ENCODE results near the gene CNOT10.

Gene CNOT10

GRCh38 chr3:32815841-32816438 lies 131.0 kb downstream of the CNOT10 start:
- peaks cover 10% of the 10 kb centered on the region for H3K9me3 ChIP-seq (ENCODE audit: control insufficient read depth, low read length)
- no peak overlapping the region for H2BK12ac ChIP-seq (ENCODE audit: low read length in 2 of 2)
- peak overlapping the region in 1 of 2 experiments; percentile 31 for H3K4me3 ChIP-seq (ENCODE audit: insufficient read depth in 1 of 2, low read depth in 1 of 2, low read length in 2 of 2)
- H2BK15ac ChIP-seq (ENCODE audit: low read depth, poor library complexity, severe bottlenecking): no peak overlapping the region
- H3K18ac ChIP-seq (ENCODE audit: low read depth in 1 of 2, low read length in 2 of 2): no peak overlapping the region
- no peak overlapping the region for H2AK5ac ChIP-seq (ENCODE audit: low read length, severe bottlenecking)
- no peak overlapping the region for H2BK120ac ChIP-seq (ENCODE audit: low read depth, low read length)
- no peak overlapping the region for H3K4ac ChIP-seq (ENCODE audit: low read depth in 1 of 2, low read length in 2 of 2)
- H3K27me3 ChIP-seq (ENCODE audit: control insufficient read depth in 1 of 2, insufficient read depth in 1 of 2, low read length in 2 of 2): peaks cover 41 to 59% of the 10 kb centered on the region in 2 experiments
- peak overlapping the region; percentile 98 for H3K4me2 ChIP-seq (ENCODE audit: low read length, poor library complexity, severe bottlenecking)
- H2BK5ac ChIP-seq (ENCODE audit: low read depth, low read length, poor library complexity, severe bottlenecking): no peak overlapping the region
- H3K4me1 ChIP-seq (ENCODE audit: control insufficient read depth, insufficient read depth, low read depth, low read length): peaks cover 25% of the 10 kb centered on the region
- H3K23ac ChIP-seq (ENCODE audit: low read length in 2 of 2): no peak overlapping the region
- H4K8ac ChIP-seq (ENCODE audit: low read length): no peak overlapping the region
- no peak overlapping the region for H3K27ac ChIP-seq (ENCODE audit: low read length, poor library complexity, severe bottlenecking)
- no peak overlapping the region for H4K91ac ChIP-seq (ENCODE audit: low read length)
- H3K79me1 ChIP-seq (replicated peaks; ENCODE audit: low read length, poor library complexity, severe bottlenecking): no peaks in the 10 kb centered on the region
- no peak overlapping the region for H3K9ac ChIP-seq (ENCODE audit: low read length)
- peaks cover 0 to 10% of the 10 kb centered on the region in 2 experiments for H3K36me3 ChIP-seq (ENCODE audit: control insufficient read depth in 1 of 2, insufficient read depth in 2 of 2, low read depth in 1 of 2, low read length in 2 of 2)
- DNase-seq: no peak
- no peak overlapping the region for H2AFZ ChIP-seq (ENCODE audit: low read depth, low read length)
- no peak overlapping the region for H3K14ac ChIP-seq (ENCODE audit: low read length in 2 of 2)
- 8% methylated on average over 11 of the region's 21 CpGs for WGBS

- Histone ChIP-seq H4K8ac (ENCODE audit: low read length) (no peak overlapping the region), H3K9ac (ENCODE audit: low read length) (no peak overlapping the region), H2BK12ac (ENCODE audit: low read length in 2 of 2) (no peak overlapping the region), H2BK15ac (ENCODE audit: low read depth, poor library complexity, severe bottlenecking) (no peak overlapping the region), H3K23ac (ENCODE audit: low read length in 2 of 2) (no peak overlapping the region), H3K27me3 (ENCODE audit: control insufficient read depth in 1 of 2, insufficient read depth in 1 of 2, low read length in 2 of 2) (peaks cover 48 to 66% of the 10 kb centered on the region in 2 experiments), H2BK5ac (ENCODE audit: low read depth, low read length, poor library complexity, severe bottlenecking) (no peak overlapping the region), H3K79me1 (replicated peaks; ENCODE audit: low read length, poor library complexity, severe bottlenecking) (no peaks in the 10 kb centered on the region), H4K91ac (ENCODE audit: low read length) (no peak overlapping the region), H3K4me3 (ENCODE audit: insufficient read depth in 1 of 2, low read depth in 1 of 2, low read length in 2 of 2) (peak overlapping the region; percentile 62 to 68), H3K9me3 (ENCODE audit: control insufficient read depth, low read length) (peaks cover 10% of the 10 kb centered on the region), H2BK120ac (ENCODE audit: low read depth, low read length) (no peak overlapping the region), H3K14ac (ENCODE audit: low read length in 2 of 2) (no peak overlapping the region), H2AK5ac (ENCODE audit: low read length, severe bottlenecking) (no peak overlapping the region), H3K4me1 (ENCODE audit: control insufficient read depth, insufficient read depth, low read depth, low read length) (peaks cover 28% of the 10 kb centered on the region), H3K27ac (ENCODE audit: low read length, poor library complexity, severe bottlenecking) (no peak overlapping the region), H2AFZ (ENCODE audit: low read depth, low read length) (no peak overlapping the region), H3K36me3 (ENCODE audit: control insufficient read depth in 1 of 2, insufficient read depth in 2 of 2, low read depth in 1 of 2, low read length in 2 of 2) (peaks cover 0 to 10% of the 10 kb centered on the region in 2 experiments), H3K4ac (ENCODE audit: low read depth in 1 of 2, low read length in 2 of 2) (no peak overlapping the region), H3K18ac (ENCODE audit: low read depth in 1 of 2, low read length in 2 of 2) (no peak overlapping the region), H3K4me2 (ENCODE audit: low read length, poor library complexity, severe bottlenecking) (peak overlapping the region; percentile 98)
- peak; percentile 21 for DNase-seq
- under 1% methylated on average over 76 of the region's 85 CpGs for WGBS
Observed at GRCh38 chr3:32816439-32817256, 131.7 kb downstream of the CNOT10 start.

- Histone ChIP-seq H2BK120ac (ENCODE audit: low read depth, low read length) (no peak overlapping the region), H2AK5ac (ENCODE audit: low read length, severe bottlenecking) (no peak overlapping the region), H3K4me2 (ENCODE audit: low read length, poor library complexity, severe bottlenecking) (peak overlapping the region; percentile 98), H3K27ac (ENCODE audit: low read length, poor library complexity, severe bottlenecking) (no peak overlapping the region), H3K4me3 (ENCODE audit: insufficient read depth in 1 of 2, low read depth in 1 of 2, low read length in 2 of 2) (peak overlapping the region; percentile 62 to 68), H3K4ac (ENCODE audit: low read depth in 1 of 2, low read length in 2 of 2) (no peak overlapping the region), H2BK15ac (ENCODE audit: low read depth, poor library complexity, severe bottlenecking) (no peak overlapping the region), H4K8ac (ENCODE audit: low read length) (no peak overlapping the region), H3K9me3 (ENCODE audit: control insufficient read depth, low read length) (peaks cover 10% of the 10 kb centered on the region), H3K14ac (ENCODE audit: low read length in 2 of 2) (no peak overlapping the region), H3K79me1 (replicated peaks; ENCODE audit: low read length, poor library complexity, severe bottlenecking) (no peaks in the 10 kb centered on the region), H2AFZ (ENCODE audit: low read depth, low read length) (no peak overlapping the region), H3K4me1 (ENCODE audit: control insufficient read depth, insufficient read depth, low read depth, low read length) (peaks cover 31% of the 10 kb centered on the region), H2BK12ac (ENCODE audit: low read length in 2 of 2) (no peak overlapping the region), H3K23ac (ENCODE audit: low read length in 2 of 2) (no peak overlapping the region), H3K18ac (ENCODE audit: low read depth in 1 of 2, low read length in 2 of 2) (no peak overlapping the region), H3K9ac (ENCODE audit: low read length) (no peak overlapping the region), H3K27me3 (ENCODE audit: control insufficient read depth in 1 of 2, insufficient read depth in 1 of 2, low read length in 2 of 2) (peaks cover 54 to 71% of the 10 kb centered on the region in 2 experiments), H2BK5ac (ENCODE audit: low read depth, low read length, poor library complexity, severe bottlenecking) (no peak overlapping the region), H4K91ac (ENCODE audit: low read length) (no peak overlapping the region), H3K36me3 (ENCODE audit: control insufficient read depth in 1 of 2, insufficient read depth in 2 of 2, low read depth in 1 of 2, low read length in 2 of 2) (peaks cover 0 to 10% of the 10 kb centered on the region in 2 experiments)
- under 1% methylated on average over 27 of the region's 49 CpGs for WGBS
- DNase-seq: no peak
Observed at GRCh38 chr3:32817257-32817557, 132.2 kb downstream of the CNOT10 start.

- no peak within 1 kb of the TSS for H2BK5ac ChIP-seq (ENCODE audit: low read depth, low read length, poor library complexity, severe bottlenecking)
- peak; percentile 24 for DNase-seq
- under 1% methylated on average over 57 of the region's 59 CpGs for WGBS
- no peaks in the 10 kb centered on the region for H3K79me1 ChIP-seq (replicated peaks; ENCODE audit: low read length, poor library complexity, severe bottlenecking)
- peaks cover 0 to 10% of the 10 kb centered on the region in 2 experiments for H3K36me3 ChIP-seq (ENCODE audit: control insufficient read depth in 1 of 2, insufficient read depth in 2 of 2, low read depth in 1 of 2, low read length in 2 of 2)
- H3K14ac ChIP-seq (ENCODE audit: low read length in 2 of 2): no peak within 1 kb of the TSS
- peak within 1 kb of the TSS; percentile 98 for H3K4me2 ChIP-seq (ENCODE audit: low read length, poor library complexity, severe bottlenecking)
- H2AFZ ChIP-seq (ENCODE audit: low read depth, low read length): peak within 1 kb of the TSS; percentile 8
- H3K23ac ChIP-seq (ENCODE audit: low read length in 2 of 2): peak within 1 kb of the TSS in 1 of 2 experiments; percentile 19
- H4K8ac ChIP-seq (ENCODE audit: low read length): no peak within 1 kb of the TSS
- no peak within 1 kb of the TSS for H3K27ac ChIP-seq (ENCODE audit: low read length, poor library complexity, severe bottlenecking)
- no peak within 1 kb of the TSS for H3K9ac ChIP-seq (ENCODE audit: low read length)
- H3K9me3 ChIP-seq (ENCODE audit: control insufficient read depth, low read length): peaks cover 10% of the 10 kb centered on the region
- H2BK12ac ChIP-seq (ENCODE audit: low read length in 2 of 2): no peak within 1 kb of the TSS
- no peak within 1 kb of the TSS for H3K18ac ChIP-seq (ENCODE audit: low read depth in 1 of 2, low read length in 2 of 2)
- H2BK120ac ChIP-seq (ENCODE audit: low read depth, low read length): no peak within 1 kb of the TSS
- no peak within 1 kb of the TSS for H3K4ac ChIP-seq (ENCODE audit: low read depth in 1 of 2, low read length in 2 of 2)
- H3K4me3 ChIP-seq (ENCODE audit: insufficient read depth in 1 of 2, low read depth in 1 of 2, low read length in 2 of 2): peak within 1 kb of the TSS; percentile 62 to 68
- H3K27me3 ChIP-seq (ENCODE audit: control insufficient read depth in 1 of 2, insufficient read depth in 1 of 2, low read length in 2 of 2): peaks cover 56 to 76% of the 10 kb centered on the region in 2 experiments
- H3K4me1 ChIP-seq (ENCODE audit: control insufficient read depth, insufficient read depth, low read depth, low read length): peaks cover 31% of the 10 kb centered on the region
- H2AK5ac ChIP-seq (ENCODE audit: low read length, severe bottlenecking): no peak within 1 kb of the TSS
- H4K91ac ChIP-seq (ENCODE audit: low read length): peak within 1 kb of the TSS; percentile 21
- H2BK15ac ChIP-seq (ENCODE audit: low read depth, poor library complexity, severe bottlenecking): no peak within 1 kb of the TSS
Observed at GRCh38 chr3:32817558-32818228, 132.7 kb downstream of the CNOT10 start, which contains the start of gene TRIM71. Gene TRIM71, plus strand, starts transcription at chr3:32817997. Its CDS starts 84 bp downstream, at chr3:32818081.
